CD4-positive, CD25-positive, alpha-beta regulatory T cell (primary cell): ENCODE data around the gene DNAH5. TPM values are rescaled to one million over a fixed set of nuclear protein-coding genes. Genes with fewer than 3 reads are reported as not detected.

Experiments
- ATAC-seq, 2 donors: fragments of 150-1000 bp; cut with Tn5 transposase; one replicate each; pipeline ENCODE4 v1.10.0; 2021; ENCODE audit warnings: low read depth in 2 of 2, moderate number of reproducible peaks in 2 of 2, moderate library complexity in 1 of 2
- DNase-seq, 3 donors: peaks; one replicate each; pipeline versions ENCODE4 v3.0.0 to v3.0.0-alpha.2; 2012 to 2022; ENCODE audit warnings: mixed read lengths in 1 of 3
- H3K27ac ChIP-seq: one replicate; pipeline ENCODE4 v1.7.0; 2013; ENCODE audit warnings: mild to moderate bottlenecking, low read length; ENCODE audit not compliant: insufficient read depth, poor library complexity, severe bottlenecking
- H3K27me3 ChIP-seq: one replicate; pipeline ENCODE4 v1.7.0; 2013; ENCODE audit warnings: low read length; ENCODE audit not compliant: control insufficient read depth, insufficient read depth
- H3K36me3 ChIP-seq: one replicate; pipeline ENCODE4 v1.7.0; 2013; ENCODE audit warnings: mild to moderate bottlenecking, low read length, moderate library complexity; ENCODE audit not compliant: control insufficient read depth, insufficient read depth
- H3K4me1 ChIP-seq: 2 replicates; pipeline ENCODE4 v1.7.0; 2013; ENCODE audit warnings: mild to moderate bottlenecking, low read length; ENCODE audit not compliant: insufficient read depth, control insufficient read depth, poor library complexity, severe bottlenecking
- H3K4me3 ChIP-seq: one replicate; pipeline ENCODE4 v1.7.0; 2013; ENCODE audit warnings: low read depth, mild to moderate bottlenecking, low read length, moderate library complexity
- H3K9me3 ChIP-seq, 2 experiments: 1 replicate in 1 of 2; 2 replicates in 1 of 2; pipeline ENCODE4 v1.7.0; 2013; ENCODE audit warnings: low read length in 2 of 2, mild to moderate bottlenecking in 1 of 2, moderate library complexity in 1 of 2; ENCODE audit not compliant: control insufficient read depth in 2 of 2
- H3K27ac Mint-ChIP-seq, 3 donors: one replicate each; pipeline ENCODE4 v1.8.0; 2020 to 2022; ENCODE audit warnings: mild to moderate bottlenecking in 3 of 3, mixed read lengths in 3 of 3, moderate library complexity in 2 of 3
- H3K27me3 Mint-ChIP-seq: one replicate; pipeline ENCODE4 v1.8.0; 2022; ENCODE audit warnings: mild to moderate bottlenecking, mixed read lengths
- H3K36me3 Mint-ChIP-seq: one replicate; pipeline ENCODE4 v1.8.0; 2020; ENCODE audit warnings: mixed read lengths
- H3K4me1 Mint-ChIP-seq, 4 donors: one replicate each; pipeline ENCODE4 v1.8.0; 2020 to 2022; ENCODE audit warnings: mixed read lengths in 4 of 4, mild to moderate bottlenecking in 1 of 4
- H3K4me3 Mint-ChIP-seq, 4 donors: one replicate each; pipeline ENCODE4 v1.8.0; 2020 to 2022; ENCODE audit warnings: mild to moderate bottlenecking in 4 of 4, mixed read lengths in 4 of 4, moderate library complexity in 3 of 4
- H3K9me3 Mint-ChIP-seq, 7 donors: one replicate each; pipeline ENCODE4 v1.8.0; 2020 to 2022; ENCODE audit warnings: mixed read lengths in 7 of 7, mild to moderate bottlenecking in 3 of 7, moderate library complexity in 2 of 7
- polyA plus RNA-seq, 4 donors: library from polyadenylated mRNA; unstranded; fragments of 300-500 nt; fragmentation: Illumina TruSeq; gene quantifications; one replicate each; pipeline ENCODE4 v1.2.3, GENCODE V29; 2021
- total RNA-seq: library from RNA; stranded (reverse); gene quantifications from one replicate; pipeline ENCODE4 v1.2.3, GENCODE V29; 2022

Gene DNAH5
- total and polyA plus RNA-seq, 5 donors from 2014 or later = not detected

DNA sequence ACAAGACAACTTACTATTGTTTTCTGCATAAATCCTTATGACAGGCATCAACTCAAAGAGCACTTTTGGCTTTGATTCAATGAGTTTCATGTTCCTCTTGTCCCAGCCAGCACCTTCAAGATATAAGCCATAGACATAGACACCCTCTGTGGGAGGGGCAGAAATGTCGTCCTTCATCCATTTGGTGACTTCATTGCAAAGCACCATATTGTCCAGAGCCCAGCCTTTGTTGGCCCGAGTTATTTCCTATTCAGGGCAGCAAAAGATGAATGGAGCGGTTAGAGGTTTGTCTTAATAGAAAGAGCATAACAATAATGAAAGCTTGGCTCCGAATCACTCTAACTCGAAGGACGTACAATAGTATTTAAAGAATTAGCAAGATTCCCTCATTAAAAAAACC is 243.9 kb downstream of the DNAH5 start:
- no peaks in the 10 kb centered on the region for H3K4me1 Mint-ChIP-seq
- no peaks in the 10 kb centered on the region for H3K36me3 ChIP-seq
- H3K27me3 ChIP-seq = no peaks in the 10 kb centered on the region
- peaks cover 7 to 15% (median 9%) of the 10 kb centered on the region in 7 donors for H3K9me3 Mint-ChIP-seq
- no peaks in the 10 kb centered on the region for H3K36me3 Mint-ChIP-seq
- no peak overlapping the region for H3K4me3 Mint-ChIP-seq
- H3K27ac ChIP-seq = no peak overlapping the region
- H3K27me3 Mint-ChIP-seq = no peaks in the 10 kb centered on the region
- no peak overlapping the region for H3K27ac Mint-ChIP-seq
- no peak overlapping the region for H3K4me3 ChIP-seq
- no peak for ATAC-seq
- H3K4me1 ChIP-seq = no peaks in the 10 kb centered on the region
- no peak for DNase-seq
- H3K9me3 ChIP-seq = no peaks in the 10 kb centered on the region

DNA sequence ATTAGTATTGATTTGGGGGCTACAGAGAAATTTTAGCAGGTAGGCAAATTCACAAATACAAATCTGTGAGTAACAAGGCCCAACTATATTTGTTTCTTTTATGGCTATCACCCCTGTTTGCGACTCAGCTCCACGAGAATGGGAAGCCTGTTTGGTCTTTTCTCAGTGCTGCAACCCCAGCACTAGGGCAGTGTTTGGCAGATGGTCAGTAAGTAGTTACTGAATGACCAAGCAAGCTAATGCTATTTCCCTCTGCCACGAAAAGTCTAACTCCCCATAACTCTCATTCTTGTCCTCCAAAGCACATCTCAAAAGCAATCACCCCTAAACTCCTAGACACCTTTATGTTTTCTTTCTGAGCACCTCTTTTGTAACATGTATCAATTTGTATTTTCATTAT is 245.6 kb downstream of the DNAH5 start:
- no peaks in the 10 kb centered on the region for H3K36me3 ChIP-seq
- no peak overlapping the region for H3K27ac ChIP-seq
- no peaks in the 10 kb centered on the region for H3K36me3 Mint-ChIP-seq
- H3K4me1 ChIP-seq = no peaks in the 10 kb centered on the region
- peaks cover 5 to 11% (median 8%) of the 10 kb centered on the region in 7 donors for H3K9me3 Mint-ChIP-seq
- no peaks in the 10 kb centered on the region for H3K27me3 ChIP-seq
- no peaks in the 10 kb centered on the region for H3K4me1 Mint-ChIP-seq
- no peak overlapping the region for H3K27ac Mint-ChIP-seq
- ATAC-seq = no peak
- DNase-seq = no peak
- no peaks in the 10 kb centered on the region for H3K9me3 ChIP-seq
- no peak overlapping the region for H3K4me3 Mint-ChIP-seq
- H3K4me3 ChIP-seq = no peak overlapping the region
- no peaks in the 10 kb centered on the region for H3K27me3 Mint-ChIP-seq

DNA sequence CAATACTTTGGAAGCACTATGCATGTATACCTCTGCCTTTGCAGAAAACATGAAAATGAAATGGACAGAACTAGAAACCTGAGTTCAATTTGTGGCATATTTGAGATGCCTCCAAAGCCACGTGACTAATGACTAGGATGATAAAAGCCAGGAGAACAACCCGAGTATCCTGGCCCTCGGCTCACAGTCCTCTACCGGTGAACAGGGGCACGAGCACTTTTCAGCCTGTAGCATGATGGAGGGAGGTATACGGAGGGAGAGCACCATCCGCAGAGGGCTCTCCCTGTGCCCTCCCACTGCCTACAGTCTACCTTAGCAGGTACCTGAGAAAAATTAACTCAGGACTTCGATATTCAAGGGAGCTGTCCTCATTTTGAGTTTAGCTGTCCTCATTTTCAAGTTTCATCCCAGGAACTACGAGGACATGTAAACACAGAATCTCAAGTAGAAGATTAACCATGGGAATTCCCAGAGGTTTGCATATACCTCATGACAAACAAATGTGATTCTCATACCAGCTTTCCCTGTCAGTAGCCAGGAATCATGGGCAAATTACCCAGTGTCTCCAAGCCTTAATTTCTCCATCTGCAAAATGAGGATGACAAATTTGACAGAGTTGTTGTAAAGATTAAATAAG is 249.3 kb downstream of the DNAH5 start:
- Mint-ChIP-seq H3K4me3 (no peak overlapping the region), H3K9me3 (peaks cover 2 to 11% (median 6%) of the 10 kb centered on the region in 7 donors), H3K27ac (no peak overlapping the region), H3K36me3 (no peaks in the 10 kb centered on the region), H3K27me3 (no peaks in the 10 kb centered on the region), H3K4me1 (no peaks in the 10 kb centered on the region)
- DNase-seq (no peak), ATAC-seq (no peak)
- Histone ChIP-seq H3K27ac (no peak overlapping the region), H3K36me3 (no peaks in the 10 kb centered on the region), H3K4me1 (no peaks in the 10 kb centered on the region), H3K27me3 (no peaks in the 10 kb centered on the region), H3K4me3 (no peak overlapping the region), H3K9me3 (no peaks in the 10 kb centered on the region)

DNA sequence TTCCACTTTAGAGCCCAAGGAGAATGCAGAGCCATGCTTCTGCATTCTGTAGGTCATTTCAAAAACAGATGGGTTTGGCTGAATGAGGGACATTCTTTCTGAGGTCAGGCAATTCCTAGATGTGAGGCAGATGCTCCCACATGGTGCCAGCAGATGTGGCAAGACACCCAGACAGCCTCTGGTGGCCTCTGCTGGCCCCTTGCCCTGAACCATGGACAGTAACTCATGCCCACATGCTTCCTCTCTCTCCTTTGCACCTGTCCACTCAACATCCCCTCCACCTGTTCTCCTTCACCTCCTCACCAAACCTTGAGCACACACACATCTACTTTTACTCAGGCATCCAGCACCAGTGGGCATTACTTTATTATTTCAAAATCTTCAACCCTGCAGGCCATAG is 252.3 kb downstream of the DNAH5 start:
- no peak for ATAC-seq

DNA sequence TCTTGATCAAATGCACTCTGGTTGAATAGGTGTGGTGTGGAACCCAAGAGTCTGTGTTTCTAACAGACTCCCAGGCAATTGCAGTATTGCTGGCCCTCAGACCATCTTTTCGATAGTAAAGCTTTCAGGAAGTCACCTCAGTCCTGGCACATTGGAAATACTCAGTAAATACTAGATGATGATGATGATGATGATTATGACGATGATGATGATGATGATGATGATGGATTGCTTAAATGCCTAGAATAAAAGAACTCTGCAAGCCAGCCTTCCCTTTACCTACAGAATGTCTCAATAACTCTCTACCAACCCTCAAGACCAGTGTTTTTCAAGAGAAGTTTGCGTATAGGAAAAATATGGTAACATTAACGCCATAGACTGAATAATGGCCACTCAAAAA is 268.0 kb downstream of the DNAH5 start:
- Mint-ChIP-seq H3K27ac (no peak overlapping the region), H3K4me3 (no peak overlapping the region), H3K36me3 (no peaks in the 10 kb centered on the region), H3K27me3 (no peaks in the 10 kb centered on the region), H3K9me3 (peaks cover 0 to 17% (median 3%) of the 10 kb centered on the region in 7 donors), H3K4me1 (no peaks in the 10 kb centered on the region)
- Histone ChIP-seq H3K4me1 (no peaks in the 10 kb centered on the region), H3K9me3 (peaks cover 0 to 3% of the 10 kb centered on the region in 2 experiments), H3K27ac (no peak overlapping the region), H3K4me3 (no peak overlapping the region), H3K27me3 (no peaks in the 10 kb centered on the region), H3K36me3 (no peaks in the 10 kb centered on the region)
- DNase-seq = no peak
- ATAC-seq = no peak

More for the DNA sequence above, 252.3 kb downstream of the DNAH5 start:
- no peak overlapping the region for H3K4me3 ChIP-seq
- Mint-ChIP-seq H3K4me3 (no peak overlapping the region), H3K4me1 (no peaks in the 10 kb centered on the region), H3K27ac (no peak overlapping the region), H3K36me3 (no peaks in the 10 kb centered on the region), H3K27me3 (no peaks in the 10 kb centered on the region), H3K9me3 (peaks cover 0 to 26% (median 5%) of the 10 kb centered on the region in 7 donors)
- H3K27ac ChIP-seq = no peak overlapping the region
- H3K4me1 ChIP-seq = no peaks in the 10 kb centered on the region
- H3K36me3 ChIP-seq = no peaks in the 10 kb centered on the region
- H3K27me3 ChIP-seq = no peaks in the 10 kb centered on the region
- no peaks in the 10 kb centered on the region for H3K9me3 ChIP-seq
- DNase-seq = no peak

DNA sequence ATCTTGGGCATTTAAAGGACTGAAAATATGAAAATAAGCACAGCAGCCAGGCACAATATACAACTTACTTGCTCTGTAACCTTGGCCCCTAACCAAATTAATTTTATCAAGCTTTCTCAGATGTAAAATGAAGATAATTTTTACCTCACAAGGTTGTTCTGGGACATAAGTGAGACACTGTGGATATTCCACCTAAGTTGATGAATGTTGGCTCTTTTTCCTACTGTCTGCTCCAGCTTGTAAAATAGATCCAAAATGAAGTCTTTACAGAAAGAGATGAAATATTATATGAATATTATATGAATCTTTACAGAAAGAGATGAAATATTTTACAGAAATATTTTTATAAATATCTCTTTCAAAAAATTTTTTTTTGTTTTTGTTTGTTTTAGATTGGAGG is 270.1 kb downstream of the DNAH5 start:
- ATAC-seq (no peak), DNase-seq (no peak)
- Mint-ChIP-seq H3K9me3 (peaks cover 0 to 18% (median 10%) of the 10 kb centered on the region in 7 donors), H3K4me1 (no peaks in the 10 kb centered on the region), H3K27me3 (no peaks in the 10 kb centered on the region), H3K4me3 (no peak overlapping the region), H3K36me3 (no peaks in the 10 kb centered on the region), H3K27ac (no peak overlapping the region)
- H3K36me3 ChIP-seq = no peaks in the 10 kb centered on the region
- H3K4me1 ChIP-seq = no peaks in the 10 kb centered on the region
- H3K4me3 ChIP-seq = no peak overlapping the region
- peaks cover 0 to 3% of the 10 kb centered on the region in 2 experiments for H3K9me3 ChIP-seq
- H3K27me3 ChIP-seq = no peaks in the 10 kb centered on the region
- no peak overlapping the region for H3K27ac ChIP-seq

DNA sequence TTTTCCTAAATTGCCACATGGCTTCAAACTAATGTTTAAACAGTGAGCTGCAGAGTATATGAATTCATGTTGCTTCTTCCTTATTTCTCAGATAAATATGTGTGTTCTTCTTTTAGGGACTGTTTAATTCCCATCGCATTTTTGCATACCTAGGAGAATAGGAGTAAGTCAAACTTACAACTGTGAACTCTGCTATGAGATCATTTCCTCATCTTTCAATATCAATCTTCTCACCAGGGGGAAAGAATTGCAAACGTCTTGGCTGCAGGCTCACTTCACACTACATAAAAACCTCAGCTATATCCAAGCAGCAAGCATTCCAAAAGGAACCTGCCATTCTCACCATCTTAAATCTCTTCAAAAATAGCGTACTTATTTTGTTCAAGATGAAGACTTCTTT is 271.0 kb downstream of the DNAH5 start:
- no peak overlapping the region for H3K27ac Mint-ChIP-seq
- H3K4me3 Mint-ChIP-seq = no peak overlapping the region
- H3K36me3 Mint-ChIP-seq = no peaks in the 10 kb centered on the region
- Histone ChIP-seq H3K27me3 (no peaks in the 10 kb centered on the region), H3K4me1 (no peaks in the 10 kb centered on the region), H3K9me3 (peaks cover 0 to 3% of the 10 kb centered on the region in 2 experiments), H3K4me3 (no peak overlapping the region), H3K36me3 (no peaks in the 10 kb centered on the region), H3K27ac (no peak overlapping the region)
- H3K9me3 Mint-ChIP-seq = peaks cover 0 to 19% (median 12%) of the 10 kb centered on the region in 7 donors
- DNase-seq (no peak), ATAC-seq (no peak)
- no peaks in the 10 kb centered on the region for H3K4me1 Mint-ChIP-seq
- H3K27me3 Mint-ChIP-seq = no peaks in the 10 kb centered on the region

DNA sequence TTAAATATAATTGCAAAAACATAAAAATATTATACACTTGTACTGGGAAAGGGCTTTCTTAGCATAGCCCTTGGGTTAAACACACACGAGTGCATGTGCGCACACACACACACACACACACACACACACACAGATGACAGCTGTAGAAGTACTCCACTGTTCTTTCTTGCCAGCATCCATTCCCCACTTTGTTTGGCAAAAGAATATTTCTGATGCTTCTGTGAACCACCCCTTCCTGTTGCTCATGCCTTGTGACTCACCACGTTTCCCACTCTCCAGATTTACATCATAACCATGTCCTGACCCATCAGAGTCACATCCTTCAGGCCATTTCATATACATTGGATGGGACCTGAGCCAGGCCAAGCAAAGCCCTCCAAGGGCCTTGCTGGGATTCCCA is 280.1 kb downstream of the DNAH5 start:
- no peaks in the 10 kb centered on the region for H3K4me1 ChIP-seq
- H3K4me1 Mint-ChIP-seq = no peaks in the 10 kb centered on the region
- no peak overlapping the region for H3K27ac Mint-ChIP-seq
- no peaks in the 10 kb centered on the region for H3K36me3 Mint-ChIP-seq
- H3K27ac ChIP-seq = no peak overlapping the region
- ATAC-seq = no peak
- H3K4me3 ChIP-seq = no peak overlapping the region
- no peaks in the 10 kb centered on the region for H3K27me3 ChIP-seq
- peaks cover 3 to 18% (median 10%) of the 10 kb centered on the region in 7 donors for H3K9me3 Mint-ChIP-seq
- H3K36me3 ChIP-seq = no peaks in the 10 kb centered on the region
- H3K9me3 ChIP-seq = no peaks in the 10 kb centered on the region
- no peak overlapping the region for H3K4me3 Mint-ChIP-seq
- no peak for DNase-seq
- no peaks in the 10 kb centered on the region for H3K27me3 Mint-ChIP-seq
